Liver (tissue), 9 donors: ENCODE measurements around the gene PSMA5. TPM values are rescaled to one million over a fixed set of nuclear protein-coding genes. Genes with fewer than 3 reads are reported as not detected.

ENCODE experiments used
- DNase-seq: peaks from one replicate; pipeline ENCODE4 v3.0.0-alpha.2; 2017; ENCODE audit warnings: low spot score
- H3K27ac ChIP-seq, 2 donors: one replicate each; pipeline ENCODE4 v1.7.0; 2013; ENCODE audit warnings: inconsistent platforms in 2 of 2, low read length in 2 of 2, control low read depth in 1 of 2, low read depth in 1 of 2, mild to moderate bottlenecking in 1 of 2
- H3K27me3 ChIP-seq, 4 donors: one replicate each; pipeline versions ENCODE4 v1.6.1 to v1.7.0; 2013; ENCODE audit warnings: low read length in 3 of 4, inconsistent platforms in 1 of 4, mild to moderate bottlenecking in 1 of 4, moderate library complexity in 1 of 4; ENCODE audit not compliant: control insufficient read depth in 4 of 4, insufficient read depth in 4 of 4
- H3K36me3 ChIP-seq, 4 donors: one replicate each; pipeline versions ENCODE4 v1.6.1 to v1.7.0; 2013; ENCODE audit warnings: low read length in 3 of 4, mild to moderate bottlenecking in 3 of 4, low read depth in 1 of 4, moderate library complexity in 1 of 4; ENCODE audit not compliant: control insufficient read depth in 4 of 4, insufficient read depth in 3 of 4
- H3K4me1 ChIP-seq, 4 donors: one replicate each; pipeline versions ENCODE4 v1.6.1 to v1.7.0; 2013; ENCODE audit warnings: low read length in 3 of 4, mild to moderate bottlenecking in 3 of 4, moderate library complexity in 1 of 4; ENCODE audit not compliant: control insufficient read depth in 4 of 4, insufficient read depth in 4 of 4
- H3K4me3 ChIP-seq, 3 donors: one replicate each; pipeline versions ENCODE4 v1.6.1 to v1.7.0; 2013; ENCODE audit warnings: low read length in 3 of 3, control low read depth in 1 of 3, low read depth in 1 of 3, mild to moderate bottlenecking in 1 of 3
- H3K9ac ChIP-seq, 2 donors: one replicate each; pipeline ENCODE4 v1.7.0; 2013; ENCODE audit warnings: low read length in 2 of 2, mild to moderate bottlenecking in 2 of 2, moderate library complexity in 2 of 2, control low read depth in 1 of 2, low read depth in 1 of 2
- H3K9me3 ChIP-seq, 4 donors: one replicate each; pipeline versions ENCODE4 v1.6.1 to v1.7.0; 2013; ENCODE audit warnings: low read length in 3 of 4; ENCODE audit not compliant: control insufficient read depth in 4 of 4
- ATF3 ChIP-seq: IDR thresholded peaks from 2 replicates; pipeline ENCODE4 v1.6.1; 2016; ENCODE audit warnings: antibody characterized with exemption
- CTCF ChIP-seq: fragments of 150-350 bp; IDR thresholded peaks from 2 replicates; pipeline ENCODE4 v1.5.1; 2017; ENCODE audit warnings: improper control_type of control experiment, low read depth, low read length; ENCODE audit not compliant: missing input control
- EGR1 ChIP-seq, 2 donors: IDR thresholded peaks; 2 replicates each; pipeline ENCODE4 v1.6.1; 2016 to 2018; ENCODE audit warnings: antibody characterized with exemption in 2 of 2, low read depth in 2 of 2
- FOXA1 ChIP-seq: IDR thresholded peaks from 2 replicates; pipeline ENCODE4 v1.6.1; 2016; ENCODE audit warnings: antibody characterized with exemption
- FOXA2 ChIP-seq: IDR thresholded peaks from 2 replicates; pipeline ENCODE4 v1.6.1; 2016; ENCODE audit warnings: antibody characterized with exemption
- GABPA ChIP-seq, 2 donors: IDR thresholded peaks in 1 of 2; conservative IDR thresholded peaks in 1 of 2; 2 replicates each; pipeline ENCODE4 v1.6.1; 2016; ENCODE audit warnings: antibody characterized with exemption in 2 of 2, mild to moderate bottlenecking in 1 of 2, moderate library complexity in 1 of 2
- HNF4A ChIP-seq, 2 donors: conservative IDR thresholded peaks; 2 replicates each; pipeline ENCODE4 v1.6.1; 2016; ENCODE audit warnings: antibody characterized with exemption in 2 of 2, mild to moderate bottlenecking in 2 of 2
- HNF4G ChIP-seq: IDR thresholded peaks from 2 replicates; pipeline ENCODE4 v1.6.1; 2016; ENCODE audit warnings: antibody characterized with exemption
- JUND ChIP-seq, 2 donors: IDR thresholded peaks; 2 replicates each; pipeline ENCODE4 v1.6.1; 2016; ENCODE audit warnings: antibody characterized with exemption in 2 of 2
- MAX ChIP-seq: IDR thresholded peaks from 2 replicates; pipeline ENCODE4 v1.6.1; 2016; ENCODE audit warnings: antibody characterized with exemption
- NR2F2 ChIP-seq: IDR thresholded peaks from 2 replicates; pipeline ENCODE4 v1.6.1; 2016; ENCODE audit warnings: antibody characterized with exemption
- RAD21 ChIP-seq, 2 donors: IDR thresholded peaks; 2 replicates each; pipeline ENCODE4 v1.6.1; 2016; ENCODE audit warnings: antibody characterized with exemption in 2 of 2, mild to moderate bottlenecking in 2 of 2
- REST ChIP-seq: IDR thresholded peaks from 2 replicates; pipeline ENCODE4 v1.6.1; 2016; ENCODE audit warnings: antibody characterized with exemption, mild to moderate bottlenecking
- RXRA ChIP-seq, 2 donors: IDR thresholded peaks; 2 replicates each; pipeline ENCODE4 v1.6.1; 2017 to 2018; ENCODE audit warnings: antibody characterized with exemption in 2 of 2, mild to moderate bottlenecking in 1 of 2
- SP1 ChIP-seq: IDR thresholded peaks from 2 replicates; pipeline ENCODE4 v1.6.1; 2018; ENCODE audit warnings: antibody characterized with exemption, mild to moderate bottlenecking
- TAF1 ChIP-seq: conservative IDR thresholded peaks from 2 replicates; pipeline ENCODE4 v1.6.1; 2016; ENCODE audit warnings: antibody characterized with exemption, mild to moderate bottlenecking
- YY1 ChIP-seq: IDR thresholded peaks from 2 replicates; pipeline ENCODE4 v1.6.1; 2016; ENCODE audit warnings: antibody characterized with exemption, mild to moderate bottlenecking
- ZBTB33 ChIP-seq: IDR thresholded peaks from 2 replicates; pipeline ENCODE4 v1.6.1; 2016; ENCODE audit warnings: antibody characterized with exemption
- polyA plus RNA-seq, 2 donors: library from polyadenylated mRNA; stranded (reverse) in 1 of 2; unstranded in 1 of 2; fragments of 200-250 nt in 1 of 2; fragments of >200 nt in 1 of 2; fragmentation: Nextera tagmentation in 1 of 2; extraction: Ambion mirVana in 1 of 2; gene quantifications; one replicate each; pipeline versions ENCODE4 v1.2.1 to v1.2.3, GENCODE V29; 2013 to 2015
- total RNA-seq, 2 donors: library from RNA; depleted of rRNA; stranded (reverse); fragments of >200 nt; gene quantifications; one replicate each; pipeline ENCODE4 v1.2.3, GENCODE V29; 2014
- donor health status: healthy.
- donor health status: healthy.
- donor health status: healthy.
- donor health status: healthy.
- donor health status: healthy.

PSMA5 gene
- total and polyA plus RNA-seq, 4 donors = 26.3 to 88.6 (median 67.9) TPM

GRCh38 chr1:109402025-109402424 is 24.2 kb downstream of the PSMA5 start:
- H3K9ac ChIP-seq = no peak overlapping the region
- DNase-seq = no peak
- peaks cover 0 to 46% (median 28%) of the 10 kb centered on the region in 4 donors for H3K36me3 ChIP-seq
- no peaks in the 10 kb centered on the region for H3K9me3 ChIP-seq
- peaks cover 3 to 13% (median 7%) of the 10 kb centered on the region in 4 donors for H3K4me1 ChIP-seq
- H3K27ac ChIP-seq = no peak overlapping the region
- TF ChIP-seq SP1 = no peak
- no peak for TF ChIP-seq JUND (IDR thresholded peaks at IDR 0.05)
- no peak for TF ChIP-seq CTCF
- no peak for TF ChIP-seq GABPA (IDR thresholded peaks at IDR 0.05 in 1 of 2, conservative IDR thresholded peaks at IDR 0.05 in 1 of 2)
- no peak for TF ChIP-seq NR2F2
- TF ChIP-seq RXRA (IDR thresholded peaks at IDR 0.05) = no peak
- TF ChIP-seq TAF1 = no peak
- no peak for TF ChIP-seq YY1
- no peak for TF ChIP-seq HNF4G
- TF ChIP-seq MAX = no peak
- no peak for TF ChIP-seq ATF3
- no peak for TF ChIP-seq REST
- no peak for TF ChIP-seq FOXA2
- TF ChIP-seq HNF4A (conservative IDR thresholded peaks at IDR 0.05) = no peak
- no peak for TF ChIP-seq FOXA1
- no peak for TF ChIP-seq EGR1 (IDR thresholded peaks at IDR 0.05; ENCODE audit: low read depth in 2 of 2)
- no peak for TF ChIP-seq ZBTB33
- no peak for TF ChIP-seq RAD21 (IDR thresholded peaks at IDR 0.05)
- no peak overlapping the region for H3K4me3 ChIP-seq
- H3K27me3 ChIP-seq = no peaks in the 10 kb centered on the region
